HepG2 (cell line): ENCODE results near the gene TJAP1. TPM values are rescaled to one million over a fixed set of nuclear protein-coding genes. Genes with fewer than 3 reads are reported as not detected.

Source experiments
- ATAC-seq: fragments of 200-7000 bp; cut with Tn5 transposase; 3 replicates; pipeline ENCODE4 v1.9.1; 2020; ENCODE audit warnings: mild to moderate bottlenecking, moderate library complexity
- BruUV-seq: library from RNA; stranded (reverse); fragments of 400-500 nt; replicated peaks from 2 replicates; lab custom pipeline; 2021; lab: Mats Ljungman, UMichigan
- CTCF ChIA-PET: fragments of 300-600 bp; formaldehyde crosslinking; extraction: SDS; loops from one replicate; lab custom pipeline; 2021; ENCODE audit warnings: low total read pairs, inconsistent platforms, low intra/inter-chr PET ratio; lab: Yijun Ruan, JAX
- POLR2A ChIA-PET: fragments of 350-600 bp; sonication (Branson Sonifier 250); formaldehyde crosslinking; loops from one replicate; lab custom pipeline; 2020; ENCODE audit warnings: antibody characterized with exemption, inconsistent platforms; lab: Yijun Ruan, JAX
- DNase-seq: peaks from one replicate; pipeline ENCODE4 v3.0.0-alpha.2; 2015; ENCODE audit warnings: low spot score
- FAIRE-seq: peaks from 3 replicates; lab custom pipeline; 2011; peaks lifted over from hg19 to GRCh38; lab: Jason Lieb, UNC
- H2AFZ ChIP-seq: one replicate; pipeline ENCODE4 v1.6.1; 2011; ENCODE audit warnings: low read length, inconsistent platforms
- H3K27ac ChIP-seq: fragments of 300-600 bp; 3 replicates; pipeline ENCODE4 v1.8.0; 2011; ENCODE audit warnings: mixed run types, mild to moderate bottlenecking, mixed read lengths, low read length, inconsistent platforms; ENCODE audit not compliant: insufficient read depth; ENCODE audit errors: extremely low read length
- H3K27me3 ChIP-seq, 2 experiments: fragments of 200-600 bp in 1 of 2; 2 replicates in 1 of 2; 3 replicates in 1 of 2; pipeline versions ENCODE4 v1.6.0 to v1.8.0; 2011; ENCODE audit warnings: low read length in 2 of 2, mild to moderate bottlenecking in 2 of 2, moderate library complexity in 2 of 2, inconsistent platforms in 1 of 2; ENCODE audit not compliant: insufficient read depth in 2 of 2, control insufficient read depth in 1 of 2
- H3K36me3 ChIP-seq, 2 experiments: fragments of 200-600 bp in 1 of 2; replicated peaks in 1 of 2; 2 replicates in 1 of 2; 3 replicates in 1 of 2; pipeline versions ENCODE4 v1.5.1 to v1.8.0; 2011; ENCODE audit warnings: low read length in 2 of 2, inconsistent platforms in 1 of 2; ENCODE audit not compliant: insufficient read depth in 2 of 2, control insufficient read depth in 1 of 2
- H3K4me1 ChIP-seq: 2 replicates; pipeline ENCODE4 v1.5.1; 2012; ENCODE audit warnings: low read length, inconsistent platforms; ENCODE audit not compliant: insufficient read depth
- H3K4me2 ChIP-seq: 2 replicates; pipeline ENCODE4 v1.6.0; 2011; ENCODE audit warnings: low read depth, low read length, inconsistent platforms
- H3K4me3 ChIP-seq, 3 experiments: fragments of 200-600 bp in 1 of 3; sonication (generic), shearing (Covaris generic) in 1 of 3; replicated peaks in 1 of 3; 2 replicates each; pipeline ENCODE4 v1.5.1; 2011 to 2016; ENCODE audit warnings: low read length in 3 of 3, inconsistent platforms in 2 of 3, low read depth in 2 of 3, mild to moderate bottlenecking in 2 of 3, control low read depth in 1 of 3, mixed read lengths in 1 of 3; ENCODE audit not compliant: insufficient read depth in 1 of 3
- H3K79me2 ChIP-seq: one replicate; pipeline ENCODE4 v1.6.1; 2011; ENCODE audit warnings: low read length, inconsistent platforms; ENCODE audit not compliant: insufficient read depth
- H3K9ac ChIP-seq: 2 replicates; pipeline ENCODE4 v1.6.0; 2011; ENCODE audit warnings: mild to moderate bottlenecking, low read depth, low read length, inconsistent platforms; ENCODE audit not compliant: insufficient read depth
- H3K9me3 ChIP-seq: 2 replicates; pipeline ENCODE4 v1.5.1; 2012; ENCODE audit warnings: mild to moderate bottlenecking, low read length
- H4K20me1 ChIP-seq: 2 replicates; pipeline ENCODE4 v1.6.0; 2011; ENCODE audit warnings: inconsistent platforms, mild to moderate bottlenecking, low read length, moderate library complexity; ENCODE audit not compliant: insufficient read depth
- CHD2 ChIP-seq: IDR thresholded peaks from 2 replicates; pipeline ENCODE4 v1.6.1; 2011; ENCODE audit warnings: low read depth, low read length, improper control_type of control experiment
- HES4 ChIP-seq: sonication (generic); formaldehyde crosslinking; IDR thresholded peaks from 2 replicates; pipeline ENCODE4 v1.9.0; 2021; ENCODE audit warnings: mild to moderate bottlenecking, missing genetic modification reagents, borderline replicate concordance
- POLR2G ChIP-seq: fragments of 200-400 bp; formaldehyde crosslinking; IDR thresholded peaks from 2 replicates; pipeline ENCODE4 v1.6.1; 2018; ENCODE audit warnings: mild to moderate bottlenecking, low read depth, low read length, moderate library complexity
- TBX2 ChIP-seq: sonication (generic); formaldehyde crosslinking; IDR thresholded peaks from 2 replicates; pipeline ENCODE4 v1.5.0; 2020; ENCODE audit warnings: missing genetic modification reagents, mild to moderate bottlenecking, borderline replicate concordance
- ZNF232 ChIP-seq: sonication (generic); formaldehyde crosslinking; IDR thresholded peaks from 2 replicates; pipeline ENCODE4 v1.4.0; 2020; ENCODE audit warnings: missing genetic modification reagents, borderline replicate concordance
- ZNF282 ChIP-seq: fragments of 450-650 bp; IDR thresholded peaks from 2 replicates; pipeline ENCODE4 v1.6.1; 2018; ENCODE audit not compliant: partially characterized antibody
- ZNF674 ChIP-seq: sonication (generic); formaldehyde crosslinking; IDR thresholded peaks from 2 replicates; pipeline ENCODE4 v1.5.0; 2020; ENCODE audit warnings: low read depth, mild to moderate bottlenecking, missing genetic modification reagents
- ZNF678 ChIP-seq: sonication (generic); formaldehyde crosslinking; IDR thresholded peaks from 2 replicates; pipeline ENCODE4 v1.4.0; 2020; ENCODE audit warnings: mild to moderate bottlenecking, missing genetic modification reagents
- ZNF747 ChIP-seq: sonication (generic); formaldehyde crosslinking; IDR thresholded peaks from 2 replicates; pipeline ENCODE4 v1.8.1; 2023; ENCODE audit warnings: missing genetic modification reagents, mild to moderate bottlenecking, borderline replicate concordance
- WGBS: methylation state at CpG from one replicate; pipeline ENCODE4 v1.1.6; 2017; ENCODE audit warnings: low lambda C conversion rate; 5-methylcytosine and 5-hydroxymethylcytosine counted together
- in situ Hi-C: cut with HindIII; loops from 2 replicates; pipeline ENCODE4 v1.10.0; 2017; ENCODE audit warnings: low pct_unique_long_range_greater_than_20kb; ENCODE audit not compliant: extremely low pct_ligation_motif_present
- intact Hi-C: fragments of 100-400 bp; cut with micrococcal nuclease; formaldehyde crosslinking; loops from one replicate; pipeline ENCODE4 v1.10.0; 2022; ENCODE audit not compliant: unreplicated experiment
- polyA plus RNA-seq, 8 experiments: library from polyadenylated mRNA; depleted of rRNA in 3 of 8; stranded (reverse) in 7 of 8; unstranded in 1 of 8; fragments of >200 nt; fragmentation: Illumina TruSeq in 4 of 8; extraction: Trizol in 4 of 8; gene quantifications; 2 replicates each; pipeline versions ENCODE4 v1.2.1 to v1.2.3, GENCODE V29; 2011 to 2016; ENCODE audit warnings: low read depth in 4 of 8, missing spikeins in 1 of 8, mixed read lengths in 1 of 8; ENCODE audit not compliant: insufficient read depth in 1 of 8
- total RNA-seq, 5 experiments: library from RNA; depleted of rRNA; stranded (reverse); fragments of >200 nt; fragmentation: Illumina TruSeq; extraction: Trizol; gene quantifications; 2 replicates each; pipeline ENCODE4 v1.2.3, GENCODE V29; 2016; ENCODE audit warnings: low read depth in 1 of 5
- TF ChIP-seq, protein P1 (sequence below): sonication (generic); formaldehyde crosslinking; IDR thresholded peaks from 2 replicates; pipeline ENCODE4 v1.5.1; 2020; ENCODE audit warnings: mild to moderate bottlenecking, missing genetic modification reagents, moderate library complexity
- TF ChIP-seq, protein P2 (sequence below), 2 experiments: IDR thresholded peaks; 2 replicates each; pipeline ENCODE4 v1.6.1; 2011 to 2012; ENCODE audit warnings: low read length in 2 of 2, borderline replicate concordance in 1 of 2, low read depth in 1 of 2, mild to moderate bottlenecking in 1 of 2, moderate library complexity in 1 of 2
- TF ChIP-seq, protein P3 (sequence below): IDR thresholded peaks from 2 replicates; pipeline ENCODE4 v1.6.1; 2016; ENCODE audit warnings: control low read depth

The TJAP1 gene
- total and polyA plus RNA-seq, 2 of the 13 experiments (the other 11 are each of a cell fraction or from before 2014, with no cell fraction given), result 15.7 to 41.6 TPM

DNA sequence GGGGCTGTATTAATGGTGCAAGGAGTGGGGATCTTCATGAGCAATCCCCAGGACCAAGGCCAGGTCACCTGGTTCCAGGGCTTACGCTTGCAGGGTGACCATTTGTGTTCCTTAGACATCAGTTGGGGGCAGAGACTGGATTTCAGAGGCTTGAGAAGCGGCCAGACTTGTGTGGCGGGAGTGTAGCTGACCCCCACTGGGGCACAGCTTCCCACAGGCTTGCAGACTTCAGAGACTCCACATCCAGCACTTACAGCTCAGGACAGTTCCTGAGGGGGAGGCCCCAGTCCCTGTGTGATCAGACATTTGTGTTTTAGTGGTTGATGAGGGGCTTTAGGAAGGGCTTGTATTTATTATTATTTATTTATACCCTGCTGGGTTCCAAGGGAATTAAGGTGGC, 15.3 kb downstream of the TJAP1 start:
- no peak for DNase-seq
- intact Hi-C loops, result loop anchor here (5.0 to 10.0 kb wide), 2 partner anchors 58 to 230 kb away; no protein-coding TSS in a partner anchor
- CTCF ChIA-PET, result no interaction called here

More for the DNA sequence above, 15.3 kb downstream of the TJAP1 start:
- no peak for FAIRE-seq
- no TSS peak for BruUV-seq
- H3K4me3 ChIP-seq, result peak overlapping the region in 1 of 3 experiments; percentile 0; a peak in 1 of 6 replicates
- H4K20me1 ChIP-seq, result no peaks in the 10 kb centered on the region
- H3K4me2 ChIP-seq, result peak overlapping the region; percentile 50
- TF ChIP-seq ZNF747 (CRISPR knock-in tag) (peak; percentile 26; the same call in 1 of the 2 replicates), ZNF232 (CRISPR knock-in tag) (no peak), ZNF678 (CRISPR knock-in tag) (no peak), TBX2 (CRISPR knock-in tag) (0 out of 2 replicates have a peak, but pooled peaks have one; percentile 25), CHD2 (no peak), ZNF282 (no peak), HES4 (CRISPR knock-in tag) (0 out of 2 replicates have a peak, but pooled peaks have one; percentile 9), POLR2G (0 out of 2 replicates have a peak, but pooled peaks have one; percentile 11), ZNF674 (CRISPR knock-in tag) (peak; percentile 68; the same call in 1 of the 2 replicates)
- TF ChIP-seq, protein P1, sequence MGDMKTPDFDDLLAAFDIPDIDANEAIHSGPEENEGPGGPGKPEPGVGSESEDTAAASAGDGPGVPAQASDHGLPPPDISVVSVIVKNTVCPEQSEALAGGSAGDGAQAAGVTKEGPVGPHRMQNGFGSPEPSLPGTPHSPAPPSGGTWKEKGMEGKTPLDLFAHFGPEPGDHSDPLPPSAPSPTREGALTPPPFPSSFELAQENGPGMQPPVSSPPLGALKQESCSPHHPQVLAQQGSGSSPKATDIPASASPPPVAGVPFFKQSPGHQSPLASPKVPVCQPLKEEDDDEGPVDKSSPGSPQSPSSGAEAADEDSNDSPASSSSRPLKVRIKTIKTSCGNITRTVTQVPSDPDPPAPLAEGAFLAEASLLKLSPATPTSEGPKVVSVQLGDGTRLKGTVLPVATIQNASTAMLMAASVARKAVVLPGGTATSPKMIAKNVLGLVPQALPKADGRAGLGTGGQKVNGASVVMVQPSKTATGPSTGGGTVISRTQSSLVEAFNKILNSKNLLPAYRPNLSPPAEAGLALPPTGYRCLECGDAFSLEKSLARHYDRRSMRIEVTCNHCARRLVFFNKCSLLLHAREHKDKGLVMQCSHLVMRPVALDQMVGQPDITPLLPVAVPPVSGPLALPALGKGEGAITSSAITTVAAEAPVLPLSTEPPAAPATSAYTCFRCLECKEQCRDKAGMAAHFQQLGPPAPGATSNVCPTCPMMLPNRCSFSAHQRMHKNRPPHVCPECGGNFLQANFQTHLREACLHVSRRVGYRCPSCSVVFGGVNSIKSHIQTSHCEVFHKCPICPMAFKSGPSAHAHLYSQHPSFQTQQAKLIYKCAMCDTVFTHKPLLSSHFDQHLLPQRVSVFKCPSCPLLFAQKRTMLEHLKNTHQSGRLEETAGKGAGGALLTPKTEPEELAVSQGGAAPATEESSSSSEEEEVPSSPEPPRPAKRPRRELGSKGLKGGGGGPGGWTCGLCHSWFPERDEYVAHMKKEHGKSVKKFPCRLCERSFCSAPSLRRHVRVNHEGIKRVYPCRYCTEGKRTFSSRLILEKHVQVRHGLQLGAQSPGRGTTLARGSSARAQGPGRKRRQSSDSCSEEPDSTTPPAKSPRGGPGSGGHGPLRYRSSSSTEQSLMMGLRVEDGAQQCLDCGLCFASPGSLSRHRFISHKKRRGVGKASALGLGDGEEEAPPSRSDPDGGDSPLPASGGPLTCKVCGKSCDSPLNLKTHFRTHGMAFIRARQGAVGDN (CRISPR knock-in tag), result peak; percentile 50
- TF ChIP-seq, protein P2, sequence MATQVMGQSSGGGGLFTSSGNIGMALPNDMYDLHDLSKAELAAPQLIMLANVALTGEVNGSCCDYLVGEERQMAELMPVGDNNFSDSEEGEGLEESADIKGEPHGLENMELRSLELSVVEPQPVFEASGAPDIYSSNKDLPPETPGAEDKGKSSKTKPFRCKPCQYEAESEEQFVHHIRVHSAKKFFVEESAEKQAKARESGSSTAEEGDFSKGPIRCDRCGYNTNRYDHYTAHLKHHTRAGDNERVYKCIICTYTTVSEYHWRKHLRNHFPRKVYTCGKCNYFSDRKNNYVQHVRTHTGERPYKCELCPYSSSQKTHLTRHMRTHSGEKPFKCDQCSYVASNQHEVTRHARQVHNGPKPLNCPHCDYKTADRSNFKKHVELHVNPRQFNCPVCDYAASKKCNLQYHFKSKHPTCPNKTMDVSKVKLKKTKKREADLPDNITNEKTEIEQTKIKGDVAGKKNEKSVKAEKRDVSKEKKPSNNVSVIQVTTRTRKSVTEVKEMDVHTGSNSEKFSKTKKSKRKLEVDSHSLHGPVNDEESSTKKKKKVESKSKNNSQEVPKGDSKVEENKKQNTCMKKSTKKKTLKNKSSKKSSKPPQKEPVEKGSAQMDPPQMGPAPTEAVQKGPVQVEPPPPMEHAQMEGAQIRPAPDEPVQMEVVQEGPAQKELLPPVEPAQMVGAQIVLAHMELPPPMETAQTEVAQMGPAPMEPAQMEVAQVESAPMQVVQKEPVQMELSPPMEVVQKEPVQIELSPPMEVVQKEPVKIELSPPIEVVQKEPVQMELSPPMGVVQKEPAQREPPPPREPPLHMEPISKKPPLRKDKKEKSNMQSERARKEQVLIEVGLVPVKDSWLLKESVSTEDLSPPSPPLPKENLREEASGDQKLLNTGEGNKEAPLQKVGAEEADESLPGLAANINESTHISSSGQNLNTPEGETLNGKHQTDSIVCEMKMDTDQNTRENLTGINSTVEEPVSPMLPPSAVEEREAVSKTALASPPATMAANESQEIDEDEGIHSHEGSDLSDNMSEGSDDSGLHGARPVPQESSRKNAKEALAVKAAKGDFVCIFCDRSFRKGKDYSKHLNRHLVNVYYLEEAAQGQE (IDR thresholded peaks at IDR 0.05; ENCODE audit: borderline replicate concordance in 1 of 2, low read depth in 1 of 2, low read length in 2 of 2), result peak in 1 of 2 experiments; percentile 69; a peak in 2 of 4 replicates
- TF ChIP-seq, protein P3, sequence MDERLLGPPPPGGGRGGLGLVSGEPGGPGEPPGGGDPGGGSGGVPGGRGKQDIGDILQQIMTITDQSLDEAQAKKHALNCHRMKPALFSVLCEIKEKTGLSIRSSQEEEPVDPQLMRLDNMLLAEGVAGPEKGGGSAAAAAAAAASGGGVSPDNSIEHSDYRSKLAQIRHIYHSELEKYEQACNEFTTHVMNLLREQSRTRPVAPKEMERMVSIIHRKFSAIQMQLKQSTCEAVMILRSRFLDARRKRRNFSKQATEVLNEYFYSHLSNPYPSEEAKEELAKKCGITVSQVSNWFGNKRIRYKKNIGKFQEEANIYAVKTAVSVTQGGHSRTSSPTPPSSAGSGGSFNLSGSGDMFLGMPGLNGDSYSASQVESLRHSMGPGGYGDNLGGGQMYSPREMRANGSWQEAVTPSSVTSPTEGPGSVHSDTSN (CRISPR knock-in tag), result no peak
- no peak overlapping the region for H2AFZ ChIP-seq
- no peak overlapping the region; the same call in 1 of the 2 replicates for H3K9ac ChIP-seq
- H3K36me3 ChIP-seq, result peaks cover 2 to 7% of the 10 kb centered on the region in 2 experiments; a peak in 3 of 5 replicates
- H3K27me3 ChIP-seq, result no peaks in the 10 kb centered on the region
- in situ Hi-C loops, result loop anchor here (5.0 kb wide), 1 partner anchor 35 kb away; the partner anchor contains the start of gene DLK2
- H3K27ac ChIP-seq, result no peak overlapping the region
- peaks cover 50% of the 10 kb centered on the region for H3K79me2 ChIP-seq
- no peaks in the 10 kb centered on the region for H3K4me1 ChIP-seq
- POLR2A ChIA-PET, result interaction anchor here (0.9 to 6.4 kb wide), 9 partner anchors 13 to 311 kb away, joined by 3 to 141 read pairs (median 6); partner anchors contain the start of genes ABCC10, CUL9, DLK2 and LRRC73
- H3K9me3 ChIP-seq, result no peaks in the 10 kb centered on the region
- ATAC-seq, result no peak
- WGBS, result 100% methylated on average over 3 of the region's 3 CpGs
